Activated CD4-positive, alpha-beta T cell treated with anti-CD3 and anti-CD28 coated beads, Interleukin-2, amount 10 ng/mL, durations not matched to agents 7 days and 5 days (primary cell): ENCODE measurements around the gene ADGRL2. TPM values are rescaled to one million over a fixed set of nuclear protein-coding genes. Genes with fewer than 3 reads are reported as not detected.

Experiments used
- CTCF ChIA-PET: fragments of 350-600 bp; sonication (Branson Sonifier 250); formaldehyde crosslinking; loops from one replicate; lab custom pipeline; 2021; ENCODE audit warnings: antibody characterized with exemption; lab: Charles Lee
- POLR2A ChIA-PET: fragments of 350-600 bp; sonication (Branson Sonifier 250); formaldehyde crosslinking; loops from one replicate; lab custom pipeline; 2021; ENCODE audit warnings: antibody characterized with exemption; lab: Charles Lee
- DNase-seq: peaks from one replicate; pipeline ENCODE4 v3.0.0-alpha.2; 2020
- H3K27ac Mint-ChIP-seq: one replicate; pipeline ENCODE4 v1.8.0; 2021; ENCODE audit warnings: mild to moderate bottlenecking, moderate library complexity, mixed read lengths
- H3K27me3 Mint-ChIP-seq: one replicate; pipeline ENCODE4 v1.8.0; 2021; ENCODE audit warnings: mixed read lengths
- H3K36me3 Mint-ChIP-seq: one replicate; pipeline ENCODE4 v1.8.0; 2021; ENCODE audit warnings: low read depth, mixed read lengths
- H3K4me1 Mint-ChIP-seq: one replicate; pipeline ENCODE4 v1.8.0; 2021; ENCODE audit warnings: mixed read lengths
- H3K4me3 Mint-ChIP-seq: one replicate; pipeline ENCODE4 v1.8.0; 2021; ENCODE audit warnings: mild to moderate bottlenecking, moderate library complexity, mixed read lengths
- H3K9me3 Mint-ChIP-seq: one replicate; pipeline ENCODE4 v1.8.0; 2021; ENCODE audit warnings: mixed read lengths
- total RNA-seq, 2 experiments: library from RNA; stranded (reverse); gene quantifications; one replicate each; pipeline ENCODE4 v1.2.3, GENCODE V29; 2021

Gene ADGRL2
- total RNA-seq, 2 experiments from 2014 or later: not detected

DNA sequence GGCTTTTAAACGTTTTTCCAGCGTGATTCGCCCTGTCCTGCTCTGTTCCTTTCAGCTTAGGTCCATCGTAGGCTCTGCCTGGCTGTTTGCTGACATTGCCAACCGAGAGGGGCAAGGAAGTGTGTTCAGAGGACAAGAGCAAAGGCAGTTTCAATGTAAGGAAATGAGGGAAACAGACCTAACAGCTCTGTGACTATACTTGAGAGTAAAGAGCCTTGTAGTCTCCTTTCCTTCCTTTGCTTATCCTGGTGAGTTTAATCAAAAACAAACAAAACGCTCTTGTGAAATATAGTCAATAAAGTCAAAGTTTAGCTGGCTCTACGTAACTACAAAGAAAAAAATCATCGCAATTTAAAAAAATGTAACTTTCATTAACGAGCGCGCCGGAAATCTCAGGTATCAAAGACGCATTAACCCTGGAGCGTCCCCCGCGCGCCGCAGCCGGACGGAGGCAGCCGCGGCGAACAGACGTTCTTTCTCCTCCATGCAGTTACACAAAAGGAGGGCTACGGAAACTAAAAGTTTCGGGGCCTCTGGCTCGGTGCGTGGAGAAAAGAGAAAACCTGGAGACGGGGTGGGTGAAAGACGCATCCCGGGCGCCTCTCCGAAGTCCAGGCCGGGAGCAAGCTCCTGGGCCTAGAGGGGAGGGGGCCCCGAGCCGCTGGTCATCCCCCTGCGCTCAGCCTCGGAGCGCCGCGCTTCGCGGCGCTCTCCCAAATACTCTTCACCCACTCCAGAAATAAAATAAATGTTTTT lies 617 bp upstream of the ADGRL2 start:
- CTCF ChIA-PET: no interaction called here
- Mint-ChIP-seq H3K27ac (peak overlapping the region; percentile 7), H3K36me3 (no peaks in the 10 kb centered on the region)

DNA sequence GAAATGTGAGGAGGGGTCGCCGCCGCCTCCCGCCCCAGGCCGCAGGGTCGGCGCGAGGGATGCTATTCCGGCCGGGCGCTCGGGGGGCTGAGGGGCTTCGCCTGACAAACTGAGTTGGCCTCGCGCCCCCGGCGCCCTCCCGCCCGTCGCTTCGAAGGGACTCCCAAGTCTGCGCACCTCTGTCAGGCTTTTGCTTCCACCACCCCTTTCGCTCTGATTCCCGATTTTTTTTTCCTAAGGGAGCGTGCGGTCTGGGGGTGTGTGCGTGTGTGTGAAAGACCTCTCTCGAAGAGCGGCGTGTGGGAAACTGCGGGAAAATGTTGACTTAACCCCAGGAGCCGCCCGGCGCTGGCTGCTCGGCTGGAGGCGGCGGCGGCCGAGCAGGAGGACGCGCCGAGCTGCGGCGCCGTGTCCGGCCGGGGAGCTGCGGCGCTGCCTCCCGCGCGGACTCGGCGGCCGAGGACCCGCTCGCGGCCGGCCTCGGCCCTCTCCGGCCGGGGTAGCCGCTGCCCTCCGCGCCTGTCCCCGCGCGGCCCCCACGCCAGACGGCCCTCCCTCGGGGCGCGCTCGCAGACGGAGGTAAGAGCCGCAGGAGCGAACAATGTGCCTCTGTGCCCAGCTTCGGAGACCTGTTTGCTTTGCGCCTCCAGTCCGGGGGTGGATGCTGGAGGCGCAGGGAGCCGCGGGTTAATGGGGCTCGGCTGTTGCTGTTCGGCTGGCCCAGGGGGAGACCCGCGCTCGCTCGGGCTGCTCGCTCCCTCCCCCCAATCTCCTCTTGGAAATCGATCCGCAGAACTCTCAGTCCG lies 1.1 kb downstream of the ADGRL2 start:
- CTCF ChIA-PET: no interaction called here
- Mint-ChIP-seq H3K9me3 (no peaks in the 10 kb centered on the region), H3K4me3 (no peak overlapping the region), H3K27ac (no peak overlapping the region), H3K27me3 (peaks cover 53% of the 10 kb centered on the region), H3K36me3 (no peaks in the 10 kb centered on the region), H3K4me1 (peaks cover 4% of the 10 kb centered on the region)
- POLR2A ChIA-PET: no interaction called here
- DNase-seq: no peak

More for the DNA sequence above, 617 bp upstream of the ADGRL2 start:
- no peak overlapping the region for H3K4me3 Mint-ChIP-seq
- no peaks in the 10 kb centered on the region for H3K9me3 Mint-ChIP-seq
- H3K4me1 Mint-ChIP-seq: peaks cover 4% of the 10 kb centered on the region
- POLR2A ChIA-PET: no interaction called here
- no peak for DNase-seq
- H3K27me3 Mint-ChIP-seq: peaks cover 48% of the 10 kb centered on the region

DNA sequence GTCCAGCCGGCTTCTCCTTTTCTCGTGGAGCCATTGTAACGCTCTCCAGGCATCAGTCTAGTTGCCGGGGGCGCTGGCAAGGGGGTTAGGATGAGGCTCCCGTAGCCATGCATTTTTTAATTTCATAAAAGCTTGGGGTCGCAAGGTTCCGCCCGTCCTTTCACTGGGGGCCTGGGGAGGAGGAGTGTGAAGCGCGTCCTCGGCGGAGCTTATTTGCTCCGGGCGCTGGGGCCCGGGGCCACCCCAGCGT lies 1.6 kb downstream of the ADGRL2 start:
- Mint-ChIP-seq H3K4me1 (peaks cover 4% of the 10 kb centered on the region), H3K9me3 (no peaks in the 10 kb centered on the region), H3K4me3 (no peak overlapping the region), H3K27me3 (peaks cover 51% of the 10 kb centered on the region), H3K36me3 (no peaks in the 10 kb centered on the region), H3K27ac (no peak overlapping the region)
- DNase-seq: no peak
- POLR2A ChIA-PET: no interaction called here
- CTCF ChIA-PET: no interaction called here

DNA sequence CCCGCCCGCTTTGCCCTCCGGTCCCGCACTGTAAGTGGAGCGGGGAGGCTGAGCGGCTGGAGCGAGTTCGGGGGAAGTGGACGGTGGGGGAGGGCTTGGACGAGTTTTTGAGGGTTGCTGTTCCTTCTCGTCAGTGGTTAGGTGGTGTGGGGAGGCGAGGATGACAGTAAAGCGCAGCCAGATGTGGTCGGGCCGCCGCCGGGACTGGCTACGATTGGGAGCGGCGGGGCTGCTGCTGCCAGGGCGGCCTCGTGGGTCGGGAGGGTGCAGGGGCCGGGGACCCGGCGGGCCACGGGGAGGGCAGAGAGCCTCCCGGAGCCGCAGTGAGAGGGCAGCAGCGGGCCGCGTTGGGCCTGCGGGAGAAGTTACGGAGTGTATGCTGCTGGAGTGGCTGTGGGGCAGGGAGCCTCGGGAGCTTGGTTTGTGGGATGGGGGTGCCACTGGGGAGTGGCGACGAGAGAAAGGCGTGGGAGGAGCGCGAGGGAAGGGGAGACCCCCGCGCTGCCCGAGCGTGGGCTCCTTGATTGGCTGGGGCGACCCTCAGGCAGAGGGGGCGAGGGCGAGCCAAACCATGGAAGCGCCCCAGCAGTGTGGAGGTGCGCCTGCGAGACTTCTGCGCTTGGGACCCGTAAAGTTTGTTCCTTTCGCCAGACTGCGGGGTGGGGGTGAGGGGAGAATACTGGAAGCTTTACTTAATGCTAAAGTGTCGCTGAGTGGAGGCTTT lies 2.1 kb downstream of the ADGRL2 start:
- ChIA-PET POLR2A (no interaction called here), CTCF (no interaction called here)
- Mint-ChIP-seq H3K4me1 (peaks cover 4% of the 10 kb centered on the region), H3K27ac (no peak overlapping the region), H3K27me3 (peaks cover 50% of the 10 kb centered on the region), H3K9me3 (no peaks in the 10 kb centered on the region), H3K36me3 (no peaks in the 10 kb centered on the region), H3K4me3 (no peak overlapping the region)
- no peak for DNase-seq

DNA sequence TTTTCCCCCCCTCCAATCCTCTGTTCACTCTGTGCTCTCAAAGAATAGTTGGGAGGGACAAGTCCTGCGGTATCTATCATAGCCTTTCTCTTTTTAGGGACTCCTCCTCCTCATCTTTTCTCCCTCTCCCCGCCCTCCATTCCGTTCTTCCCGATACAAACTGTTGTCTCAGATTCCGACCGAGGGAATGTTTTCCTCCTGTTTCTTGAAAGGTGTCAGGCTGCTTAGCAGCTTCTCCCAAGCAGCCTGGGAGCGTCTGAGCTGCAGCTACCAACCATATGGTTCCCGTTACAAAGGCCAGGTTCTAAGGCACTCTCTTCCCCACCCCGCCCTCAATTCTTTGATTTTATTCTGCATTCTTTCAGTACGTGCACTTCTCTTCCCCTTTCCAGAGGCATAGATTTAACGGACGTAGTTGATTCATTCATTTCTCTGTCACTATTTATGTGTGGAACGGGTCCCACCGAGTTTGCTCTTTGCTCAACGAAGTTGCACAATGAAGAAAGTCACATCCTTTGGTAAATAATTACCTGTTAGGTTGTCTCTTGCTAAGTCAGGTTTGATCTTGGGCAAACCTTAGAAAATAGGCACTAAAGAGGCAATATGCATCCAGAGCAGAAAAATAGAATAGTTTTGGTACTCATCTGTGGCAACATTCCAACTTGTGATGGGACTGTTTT lies 2.8 kb downstream of the ADGRL2 start:
- Mint-ChIP-seq H3K4me3 (no peak overlapping the region), H3K27me3 (peaks cover 48% of the 10 kb centered on the region), H3K9me3 (no peaks in the 10 kb centered on the region), H3K27ac (no peak overlapping the region), H3K36me3 (no peaks in the 10 kb centered on the region), H3K4me1 (peaks cover 4% of the 10 kb centered on the region)
- POLR2A ChIA-PET: no interaction called here
- DNase-seq: no peak
- CTCF ChIA-PET: no interaction called here

DNA sequence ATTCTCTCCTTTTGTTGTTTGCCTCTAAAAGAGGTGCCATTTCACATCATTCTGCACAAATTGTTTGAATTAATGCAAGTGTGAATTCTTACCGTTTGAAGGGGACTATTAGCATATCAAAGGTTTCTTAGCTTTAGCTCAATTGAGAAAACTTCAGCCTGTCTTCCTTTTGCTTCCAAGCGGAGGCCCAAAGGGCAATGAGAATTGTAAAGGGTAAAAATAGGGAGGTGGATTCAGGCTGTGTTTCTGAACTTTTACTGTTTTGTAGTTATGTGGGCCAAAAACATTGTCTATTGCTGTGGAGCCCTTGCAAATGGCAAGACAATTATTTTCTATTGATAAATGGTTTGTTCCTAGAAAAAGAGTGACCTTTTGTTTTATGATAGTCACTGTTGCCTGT lies 3.6 kb downstream of the ADGRL2 start:
- CTCF ChIA-PET: no interaction called here
- peaks cover 43% of the 10 kb centered on the region for H3K27me3 Mint-ChIP-seq
- no peaks in the 10 kb centered on the region for H3K9me3 Mint-ChIP-seq
- DNase-seq: no peak
- H3K4me1 Mint-ChIP-seq: peaks cover 4% of the 10 kb centered on the region
- H3K36me3 Mint-ChIP-seq: no peaks in the 10 kb centered on the region
- no peak overlapping the region for H3K4me3 Mint-ChIP-seq
- H3K27ac Mint-ChIP-seq: no peak overlapping the region
- POLR2A ChIA-PET: no interaction called here

DNA sequence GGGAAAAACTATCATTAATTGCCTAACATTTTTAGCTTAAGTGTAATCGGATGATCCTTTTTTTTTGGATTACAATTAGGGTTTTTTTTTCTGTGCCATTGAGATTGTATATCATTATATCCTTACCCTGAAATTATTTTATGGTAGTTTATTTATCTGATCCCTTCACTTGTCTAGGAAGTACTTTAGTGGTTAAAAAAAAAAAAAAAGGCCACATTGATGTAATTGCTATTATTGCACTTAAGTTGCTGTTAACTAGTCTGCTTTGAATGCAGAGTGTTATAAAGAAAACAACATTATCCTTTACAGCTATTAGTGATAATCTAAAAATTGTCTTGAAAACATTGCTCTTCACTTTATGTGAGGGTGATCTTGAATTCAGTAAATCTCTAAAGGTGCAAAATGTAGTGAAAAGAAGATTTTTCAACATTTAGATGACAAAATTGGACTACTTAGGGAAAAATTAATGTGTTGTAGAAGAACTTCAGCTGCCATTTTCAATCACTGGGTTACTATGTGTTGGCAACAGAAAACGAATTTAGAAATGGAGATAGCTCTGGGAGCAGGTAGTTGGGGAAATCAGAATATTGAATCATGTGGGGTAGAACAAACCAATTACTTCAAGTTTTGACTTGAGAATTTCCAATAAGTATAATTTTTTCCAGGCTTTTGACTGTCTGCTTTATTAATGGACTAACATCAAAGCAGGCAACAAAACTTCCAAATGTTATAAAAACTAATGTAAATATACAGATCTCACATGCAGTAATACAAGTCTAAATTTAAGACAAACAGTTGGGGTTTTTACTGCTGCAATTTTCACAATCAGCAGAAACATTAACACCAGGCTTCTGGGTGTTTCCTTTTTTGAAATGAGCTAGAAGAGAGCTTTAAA lies 5.0 kb downstream of the ADGRL2 start:
- ChIA-PET POLR2A (no interaction called here), CTCF (no interaction called here)
- Mint-ChIP-seq H3K27me3 (peaks cover 34% of the 10 kb centered on the region), H3K9me3 (no peaks in the 10 kb centered on the region), H3K4me1 (peaks cover 1% of the 10 kb centered on the region), H3K36me3 (no peaks in the 10 kb centered on the region), H3K4me3 (no peak overlapping the region), H3K27ac (no peak overlapping the region)
- DNase-seq: no peak

DNA sequence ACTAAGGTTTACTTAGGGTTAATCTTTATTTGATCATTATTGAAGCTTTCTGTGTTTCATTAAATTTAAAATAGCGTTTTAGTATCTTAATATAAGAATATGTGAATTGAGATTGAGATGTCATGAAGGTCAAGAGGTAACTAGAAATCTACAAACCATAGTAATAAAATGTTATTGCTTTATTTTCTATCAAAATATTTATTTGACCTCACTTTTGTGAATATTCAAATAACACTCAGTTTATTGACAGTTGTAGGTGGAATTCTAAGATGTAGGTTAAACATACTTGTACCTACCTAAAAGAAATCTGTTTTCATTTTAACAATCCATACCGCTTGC lies 5.7 kb downstream of the ADGRL2 start:
- no peak for DNase-seq
- Mint-ChIP-seq H3K36me3 (no peaks in the 10 kb centered on the region), H3K9me3 (no peaks in the 10 kb centered on the region), H3K27me3 (peaks cover 29% of the 10 kb centered on the region), H3K4me3 (no peak overlapping the region), H3K4me1 (peaks cover 1% of the 10 kb centered on the region), H3K27ac (no peak overlapping the region)
- CTCF ChIA-PET: no interaction called here
- POLR2A ChIA-PET: no interaction called here

DNA sequence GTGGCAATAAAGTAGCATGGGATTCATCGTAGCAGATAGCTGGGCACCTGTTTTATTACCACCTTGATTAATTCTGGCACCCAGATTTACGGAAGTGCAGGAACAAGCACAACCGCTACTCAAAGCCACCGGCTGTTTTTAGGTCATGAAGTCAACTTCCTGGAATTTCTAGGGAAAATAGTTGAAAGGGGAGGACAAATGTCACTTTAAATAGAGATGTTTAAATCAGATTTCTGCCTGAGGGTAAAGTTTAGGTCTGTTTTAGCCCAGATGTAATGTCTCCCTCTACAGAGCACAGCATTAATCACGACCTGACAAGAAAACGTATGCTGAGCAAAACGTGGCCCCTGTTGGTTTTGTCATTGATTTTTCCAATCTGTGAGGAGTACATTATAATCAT lies 8.0 kb downstream of the ADGRL2 start:
- H3K4me3 Mint-ChIP-seq: no peak overlapping the region
- H3K27ac Mint-ChIP-seq: no peak overlapping the region
- H3K9me3 Mint-ChIP-seq: no peaks in the 10 kb centered on the region
- ChIA-PET CTCF (no interaction called here), POLR2A (no interaction called here)
- no peaks in the 10 kb centered on the region for H3K36me3 Mint-ChIP-seq
- no peaks in the 10 kb centered on the region for H3K4me1 Mint-ChIP-seq
- peaks cover 12% of the 10 kb centered on the region for H3K27me3 Mint-ChIP-seq
- no peak for DNase-seq

DNA sequence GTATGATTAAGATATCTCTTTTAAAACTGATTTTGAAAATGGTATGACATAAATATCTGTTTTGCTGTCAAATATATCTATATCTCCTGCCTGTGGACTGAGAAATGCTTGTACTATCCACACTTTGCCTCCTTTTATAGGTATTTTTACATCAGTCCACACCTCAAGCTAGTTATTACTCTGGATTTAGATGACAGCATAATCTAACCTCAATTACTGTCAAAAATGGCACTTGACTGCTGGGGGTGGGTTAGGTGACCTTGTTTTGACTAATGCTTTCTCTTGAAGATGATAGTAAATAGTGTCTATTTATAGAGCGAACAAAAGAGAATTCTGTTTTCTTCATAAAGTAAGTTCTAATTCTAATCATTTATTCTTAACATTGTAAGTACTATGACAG lies 9.1 kb downstream of the ADGRL2 start:
- ChIA-PET POLR2A (no interaction called here), CTCF (no interaction called here)
- H3K9me3 Mint-ChIP-seq: no peaks in the 10 kb centered on the region
- peaks cover 5% of the 10 kb centered on the region for H3K27me3 Mint-ChIP-seq
- H3K4me1 Mint-ChIP-seq: no peaks in the 10 kb centered on the region
- DNase-seq: no peak
- no peaks in the 10 kb centered on the region for H3K36me3 Mint-ChIP-seq
- no peak overlapping the region for H3K27ac Mint-ChIP-seq
- H3K4me3 Mint-ChIP-seq: no peak overlapping the region

DNA sequence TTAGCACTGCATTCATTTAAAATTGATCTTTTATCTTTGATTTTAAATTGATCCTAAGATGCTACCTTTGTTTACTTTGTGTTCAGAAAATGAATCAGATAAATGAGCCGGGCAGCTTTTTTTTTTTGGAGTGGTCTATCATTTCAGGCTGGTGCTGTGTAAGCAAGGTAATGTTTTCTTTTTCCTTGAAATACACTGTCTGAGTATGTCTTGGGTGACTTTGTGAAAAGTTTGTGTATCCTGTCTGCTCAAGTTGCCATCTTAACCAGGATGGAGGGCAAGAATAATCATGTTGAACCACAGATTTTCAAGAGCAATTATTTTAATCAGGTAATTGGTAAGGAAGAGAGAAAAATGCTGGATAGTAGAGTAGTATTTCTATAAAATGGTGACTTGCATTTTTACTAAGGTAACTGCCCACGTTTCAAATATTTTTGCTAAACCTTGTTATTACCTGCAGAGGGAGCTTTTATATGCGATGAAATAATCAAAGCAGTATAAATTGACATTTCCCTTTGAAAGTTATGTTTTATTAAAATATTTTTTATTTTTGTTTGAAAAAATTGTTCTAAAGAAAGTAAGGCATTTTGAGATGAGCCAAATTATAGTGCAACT lies 11.1 kb downstream of the ADGRL2 start:
- CTCF ChIA-PET: no interaction called here

DNA sequence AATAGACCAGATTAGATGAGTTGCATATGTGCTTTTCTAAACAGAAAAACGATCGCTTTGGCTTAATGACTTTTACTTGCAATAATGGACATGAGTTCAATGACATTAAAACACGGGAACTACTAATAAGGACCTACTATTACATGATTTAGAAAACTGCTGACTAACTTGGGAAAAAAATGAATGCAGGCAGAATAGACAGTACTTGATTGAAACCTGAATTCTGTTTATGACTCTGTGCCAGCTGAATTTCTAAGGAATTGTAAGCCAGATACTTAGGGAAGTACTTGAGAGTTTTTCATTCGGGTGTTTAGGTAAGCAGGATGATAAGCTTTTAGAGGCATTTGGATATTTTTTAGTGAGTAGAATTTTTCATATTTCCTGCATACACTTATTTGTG lies 12.0 kb downstream of the ADGRL2 start:
- no peak for DNase-seq
- Mint-ChIP-seq H3K27me3 (no peaks in the 10 kb centered on the region), H3K4me3 (no peak overlapping the region), H3K36me3 (no peaks in the 10 kb centered on the region), H3K4me1 (no peaks in the 10 kb centered on the region), H3K9me3 (no peaks in the 10 kb centered on the region), H3K27ac (no peak overlapping the region)
- POLR2A ChIA-PET: interaction anchor here (0.6 kb wide), 1 partner anchor 846 kb away, joined by 4 read pairs; no protein-coding TSS in a partner anchor
- CTCF ChIA-PET: no interaction called here

More for the DNA sequence above, 11.1 kb downstream of the ADGRL2 start:
- H3K27ac Mint-ChIP-seq: no peak overlapping the region
- POLR2A ChIA-PET: interaction anchor here (0.6 kb wide), 1 partner anchor 847 kb away, joined by 4 read pairs; no protein-coding TSS in a partner anchor
- no peaks in the 10 kb centered on the region for H3K4me1 Mint-ChIP-seq
- H3K4me3 Mint-ChIP-seq: no peak overlapping the region
- H3K36me3 Mint-ChIP-seq: no peaks in the 10 kb centered on the region
- H3K9me3 Mint-ChIP-seq: no peaks in the 10 kb centered on the region
- DNase-seq: no peak
- H3K27me3 Mint-ChIP-seq: no peaks in the 10 kb centered on the region
